ENCODE results near the gene TAF11. TPM values are rescaled to one million over a fixed set of nuclear protein-coding genes. Genes with fewer than 3 reads are reported as not detected.
"Not testable (repeated sequence)": the region's sequence is repeated elsewhere in the genome, so short reads cannot be mapped to it uniquely, and the experiment has no call there.

The TAF11 gene
- total RNA-seq, 1 experiment from 2014 or later = 44.1 TPM

- Mint-ChIP-seq H3K27ac (peak overlapping the region; percentile 78; the same call in 1 of the 2 replicates), H3K4me1 (peaks cover 11% of the 10 kb centered on the region), H3K4me3 (no peak overlapping the region), H3K27me3 (ENCODE audit: low read depth) (no peaks in the 10 kb centered on the region), H3K36me3 (peaks cover 22% of the 10 kb centered on the region), H3K9me3 (no peaks in the 10 kb centered on the region)
- ATAC-seq (peak; percentile 51), DNase-seq (ENCODE audit: low spot score) (peak; percentile 25)
- TF ChIP-seq, protein P1, sequence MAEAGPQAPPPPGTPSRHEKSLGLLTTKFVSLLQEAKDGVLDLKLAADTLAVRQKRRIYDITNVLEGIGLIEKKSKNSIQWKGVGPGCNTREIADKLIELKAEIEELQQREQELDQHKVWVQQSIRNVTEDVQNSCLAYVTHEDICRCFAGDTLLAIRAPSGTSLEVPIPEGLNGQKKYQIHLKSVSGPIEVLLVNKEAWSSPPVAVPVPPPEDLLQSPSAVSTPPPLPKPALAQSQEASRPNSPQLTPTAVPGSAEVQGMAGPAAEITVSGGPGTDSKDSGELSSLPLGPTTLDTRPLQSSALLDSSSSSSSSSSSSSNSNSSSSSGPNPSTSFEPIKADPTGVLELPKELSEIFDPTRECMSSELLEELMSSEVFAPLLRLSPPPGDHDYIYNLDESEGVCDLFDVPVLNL (CRISPR knock-in tag; IDR thresholded peaks at IDR 0.05; ENCODE audit: borderline replicate concordance, low read depth) = no peak
- ChIA-PET POLR2A (no interaction called here), CTCF (interaction anchor here (0.5 to 1.4 kb wide), 3 partner anchors 19 to 495 kb away, joined by 3 read pairs; no protein-coding TSS in a partner anchor)
These were observed 35.3 kb downstream of the TAF11 start for GRCh38 chr6:34852406-34853085.

GRCh38 chr6:34851361-34851760 lies 36.5 kb downstream of the TAF11 start:
- POLR2A ChIA-PET = no interaction called here
- peaks cover 12% of the 10 kb centered on the region for H3K36me3 Mint-ChIP-seq
- no peaks in the 10 kb centered on the region for H3K9me3 Mint-ChIP-seq
- TF ChIP-seq EMX1 (CRISPR knock-in tag; IDR thresholded peaks at IDR 0.05) (no peak), GABPB1 (CRISPR knock-in tag; IDR thresholded peaks at IDR 0.05) (no peak), E2F1 (CRISPR knock-in tag; IDR thresholded peaks at IDR 0.05) (no peak), NR3C1 (CRISPR knock-in tag; conservative IDR thresholded peaks at IDR 0.05; ENCODE audit: low read depth) (no peak), FOXJ3 (CRISPR knock-in tag; IDR thresholded peaks at IDR 0.05; ENCODE audit: borderline replicate concordance) (no peak)
- H3K27ac Mint-ChIP-seq = no peak overlapping the region
- no peak for ATAC-seq
- CTCF ChIA-PET = interaction anchor here (0.6 to 0.8 kb wide), 2 partner anchors 273 to 389 kb away, joined by 3 to 4 read pairs; no protein-coding TSS in a partner anchor
- no peak overlapping the region for H3K4me3 Mint-ChIP-seq
- peaks cover 11% of the 10 kb centered on the region for H3K4me1 Mint-ChIP-seq
- H3K27me3 Mint-ChIP-seq (ENCODE audit: low read depth) = no peaks in the 10 kb centered on the region
- no peak for DNase-seq (ENCODE audit: low spot score)

GRCh38 chr6:34849066-34849465 lies 38.8 kb downstream of the TAF11 start:
- CTCF ChIA-PET = interaction anchor here (0.7 kb wide), 1 partner anchor 291 kb away, joined by 4 read pairs; no protein-coding TSS in a partner anchor
- H3K4me1 Mint-ChIP-seq = peaks cover 11% of the 10 kb centered on the region
- H3K9me3 Mint-ChIP-seq; ATAC-seq; H3K27me3 Mint-ChIP-seq (ENCODE audit: low read depth); H3K4me3 Mint-ChIP-seq; H3K36me3 Mint-ChIP-seq; DNase-seq (ENCODE audit: low spot score); POLR2A ChIA-PET; H3K27ac Mint-ChIP-seq: not testable (repeated sequence)

GRCh38 chr6:34839666-34840352 lies 48.0 kb downstream of the TAF11 start:
- CTCF ChIA-PET = interaction anchor here (1.1 kb wide), 1 partner anchor 16 kb away, joined by 4 read pairs; no protein-coding TSS in a partner anchor
- POLR2A ChIA-PET = no interaction called here
- H3K27ac Mint-ChIP-seq = peak overlapping the region; percentile 88
- peaks cover 17% of the 10 kb centered on the region for H3K36me3 Mint-ChIP-seq
- no peaks in the 10 kb centered on the region for H3K9me3 Mint-ChIP-seq
- ATAC-seq (no peak), DNase-seq (ENCODE audit: low spot score) (no peak)
- no peak overlapping the region for H3K4me3 Mint-ChIP-seq
- H3K27me3 Mint-ChIP-seq (ENCODE audit: low read depth) = no peaks in the 10 kb centered on the region
- TF ChIP-seq, protein P2, sequence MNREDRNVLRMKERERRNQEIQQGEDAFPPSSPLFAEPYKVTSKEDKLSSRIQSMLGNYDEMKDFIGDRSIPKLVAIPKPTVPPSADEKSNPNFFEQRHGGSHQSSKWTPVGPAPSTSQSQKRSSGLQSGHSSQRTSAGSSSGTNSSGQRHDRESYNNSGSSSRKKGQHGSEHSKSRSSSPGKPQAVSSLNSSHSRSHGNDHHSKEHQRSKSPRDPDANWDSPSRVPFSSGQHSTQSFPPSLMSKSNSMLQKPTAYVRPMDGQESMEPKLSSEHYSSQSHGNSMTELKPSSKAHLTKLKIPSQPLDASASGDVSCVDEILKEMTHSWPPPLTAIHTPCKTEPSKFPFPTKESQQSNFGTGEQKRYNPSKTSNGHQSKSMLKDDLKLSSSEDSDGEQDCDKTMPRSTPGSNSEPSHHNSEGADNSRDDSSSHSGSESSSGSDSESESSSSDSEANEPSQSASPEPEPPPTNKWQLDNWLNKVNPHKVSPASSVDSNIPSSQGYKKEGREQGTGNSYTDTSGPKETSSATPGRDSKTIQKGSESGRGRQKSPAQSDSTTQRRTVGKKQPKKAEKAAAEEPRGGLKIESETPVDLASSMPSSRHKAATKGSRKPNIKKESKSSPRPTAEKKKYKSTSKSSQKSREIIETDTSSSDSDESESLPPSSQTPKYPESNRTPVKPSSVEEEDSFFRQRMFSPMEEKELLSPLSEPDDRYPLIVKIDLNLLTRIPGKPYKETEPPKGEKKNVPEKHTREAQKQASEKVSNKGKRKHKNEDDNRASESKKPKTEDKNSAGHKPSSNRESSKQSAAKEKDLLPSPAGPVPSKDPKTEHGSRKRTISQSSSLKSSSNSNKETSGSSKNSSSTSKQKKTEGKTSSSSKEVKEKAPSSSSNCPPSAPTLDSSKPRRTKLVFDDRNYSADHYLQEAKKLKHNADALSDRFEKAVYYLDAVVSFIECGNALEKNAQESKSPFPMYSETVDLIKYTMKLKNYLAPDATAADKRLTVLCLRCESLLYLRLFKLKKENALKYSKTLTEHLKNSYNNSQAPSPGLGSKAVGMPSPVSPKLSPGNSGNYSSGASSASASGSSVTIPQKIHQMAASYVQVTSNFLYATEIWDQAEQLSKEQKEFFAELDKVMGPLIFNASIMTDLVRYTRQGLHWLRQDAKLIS (CRISPR knock-in tag; IDR thresholded peaks at IDR 0.05; ENCODE audit: borderline replicate concordance) = no peak
- TF ChIP-seq FOXP1 (CRISPR knock-in tag; IDR thresholded peaks at IDR 0.05; ENCODE audit: borderline replicate concordance) = no peak
- TF ChIP-seq NFE2L1 (CRISPR knock-in tag; IDR thresholded peaks at IDR 0.05) = peak; percentile 78; the same call in 1 of the 2 replicates
- TF ChIP-seq E2F1 (CRISPR knock-in tag; IDR thresholded peaks at IDR 0.05) = no peak
- TF ChIP-seq TCF7 (CRISPR knock-in tag; IDR thresholded peaks at IDR 0.05; ENCODE audit: low read depth) = no peak
- TF ChIP-seq FOXP4 (CRISPR knock-in tag; IDR thresholded peaks at IDR 0.05) = no peak
- no peak for TF ChIP-seq STAT6 (CRISPR knock-in tag; conservative IDR thresholded peaks at IDR 0.05; ENCODE audit: low read depth)
- H3K4me1 Mint-ChIP-seq = no peaks in the 10 kb centered on the region
